SK-N-SH treated with all-trans-retinoic acid at 6 μM for 48 hours (cell line): ENCODE results near the gene CCDC30.
A peak's percentile ranks its signal among the peaks of the same experiment; 100 is the strongest.

Experiments
- ATAC-seq: fragments of 200-7000 bp; cut with Tn5 transposase; 3 replicates; pipeline ENCODE4 v1.9.1; 2020; ENCODE audit warnings: mild to moderate bottlenecking, moderate library complexity
- ARNTL ChIP-seq: fragments of 450-650 bp; formaldehyde crosslinking; IDR thresholded peaks from 2 replicates; pipeline ENCODE4 v1.5.0; 2020; ENCODE audit warnings: low read depth, mild to moderate bottlenecking, moderate library complexity, borderline replicate concordance
- BACH2 ChIP-seq: fragments of 250-450 bp; sonication (Bioruptor Pico); IDR thresholded peaks from 2 replicates; pipeline ENCODE4 v1.9.0; 2021; ENCODE audit warnings: mild to moderate bottlenecking, borderline replicate concordance
- CSDC2 ChIP-seq: fragments of 250-450 bp; sonication (Bioruptor Pico); IDR thresholded peaks from 2 replicates; pipeline ENCODE4 v1.5.0; 2020; ENCODE audit warnings: mild to moderate bottlenecking, moderate library complexity
- ESRRG ChIP-seq: fragments of 250-450 bp; sonication (Bioruptor Pico); IDR thresholded peaks from 2 replicates; pipeline ENCODE4 v1.6.1; 2021; ENCODE audit warnings: mild to moderate bottlenecking
- GLIS3 ChIP-seq: fragments of 250-450 bp; sonication (Bioruptor Pico); IDR thresholded peaks from 2 replicates; pipeline ENCODE4 v1.5.0; 2020; ENCODE audit warnings: mild to moderate bottlenecking, moderate library complexity
- ISL1 ChIP-seq: fragments of 250-450 bp; sonication (Bioruptor Pico); IDR thresholded peaks from 2 replicates; pipeline ENCODE4 v2.1.2; 2022; ENCODE audit warnings: mild to moderate bottlenecking, moderate library complexity
- OSR1 ChIP-seq: fragments of 250-450 bp; sonication (Bioruptor Pico); IDR thresholded peaks from 2 replicates; pipeline ENCODE4 v1.8.0; 2022; ENCODE audit warnings: moderate library complexity, mild to moderate bottlenecking, inconsistent platforms
- PPARA ChIP-seq: fragments of 250-450 bp; sonication (Bioruptor Pico); IDR thresholded peaks from 2 replicates; pipeline ENCODE4 v1.5.0; 2020; ENCODE audit warnings: mild to moderate bottlenecking, borderline replicate concordance
- RARB ChIP-seq: fragments of 250-450 bp; sonication (Bioruptor Pico); IDR thresholded peaks from 2 replicates; pipeline ENCODE4 v1.8.0; 2021; ENCODE audit warnings: mild to moderate bottlenecking, moderate library complexity
- SNAI2 ChIP-seq: fragments of 250-450 bp; sonication (Bioruptor Pico); IDR thresholded peaks from 2 replicates; pipeline ENCODE4 v1.5.0; 2020; ENCODE audit warnings: mild to moderate bottlenecking, moderate library complexity
- TCF4 ChIP-seq: fragments of 250-450 bp; sonication (Bioruptor Pico); IDR thresholded peaks from 2 replicates; pipeline ENCODE4 v1.8.0; 2021; ENCODE audit warnings: mild to moderate bottlenecking, moderate library complexity, borderline replicate concordance
- TOX ChIP-seq: fragments of 250-450 bp; sonication (Bioruptor Pico); IDR thresholded peaks from 2 replicates; pipeline ENCODE4 v1.8.0; 2021; ENCODE audit warnings: mild to moderate bottlenecking, moderate library complexity, borderline replicate concordance
- ZC3H10 ChIP-seq: fragments of 250-450 bp; sonication (Bioruptor Pico); IDR thresholded peaks from 2 replicates; pipeline ENCODE4 v1.5.1; 2021; ENCODE audit warnings: mild to moderate bottlenecking, moderate library complexity
- ZFP3 ChIP-seq: fragments of 250-450 bp; sonication (Bioruptor Pico); IDR thresholded peaks from 2 replicates; pipeline ENCODE4 v1.5.0; 2020; ENCODE audit warnings: mild to moderate bottlenecking, moderate library complexity
- ZFP30 ChIP-seq: fragments of 450-650 bp; formaldehyde crosslinking; IDR thresholded peaks from 2 replicates; pipeline ENCODE4 v1.5.0; 2022; ENCODE audit warnings: mild to moderate bottlenecking, moderate library complexity
- ZNF565 ChIP-seq: fragments of 450-650 bp; formaldehyde crosslinking; conservative IDR thresholded peaks from 2 replicates; pipeline ENCODE4 v1.5.0; 2020; ENCODE audit warnings: low read depth, mild to moderate bottlenecking, moderate library complexity
- ZNF70 ChIP-seq: fragments of 450-650 bp; formaldehyde crosslinking; IDR thresholded peaks from 2 replicates; pipeline ENCODE4 v1.5.0; 2020; ENCODE audit warnings: mild to moderate bottlenecking, moderate library complexity
- ZNF8 ChIP-seq: fragments of 450-650 bp; formaldehyde crosslinking; IDR thresholded peaks from 2 replicates; pipeline ENCODE4 v1.5.0; 2020; ENCODE audit warnings: mild to moderate bottlenecking, moderate library complexity
- TF ChIP-seq, protein P1 (sequence below): fragments of 250-450 bp; sonication (Bioruptor Pico); IDR thresholded peaks from 2 replicates; pipeline ENCODE4 v1.5.1; 2020; ENCODE audit warnings: low read depth, mild to moderate bottlenecking, moderate library complexity
- TF ChIP-seq, protein P2 (sequence below): fragments of 250-450 bp; sonication (Bioruptor Pico); IDR thresholded peaks from 2 replicates; pipeline ENCODE4 v1.8.0; 2020; ENCODE audit warnings: mild to moderate bottlenecking, moderate library complexity, borderline replicate concordance
- TF ChIP-seq, protein P3 (sequence below): fragments of 250-450 bp; sonication (Bioruptor Pico); IDR thresholded peaks from 2 replicates; pipeline ENCODE4 v1.5.1; 2021; ENCODE audit warnings: mild to moderate bottlenecking, moderate library complexity
- TF ChIP-seq, protein P4 (sequence below): fragments of 250-450 bp; sonication (Bioruptor Pico); IDR thresholded peaks from 2 replicates; pipeline ENCODE4 v1.8.0; 2021; ENCODE audit warnings: low read depth, mild to moderate bottlenecking, moderate library complexity, borderline replicate concordance

Gene CCDC30

GRCh38 chr1:42684139-42684538, 221.1 kb downstream of the CCDC30 start:
- TF ChIP-seq TCF4 (no peak), CSDC2 (CRISPR knock-in tag) (no peak), PPARA (CRISPR knock-in tag) (no peak), BACH2 (CRISPR knock-in tag) (no peak), ZFP3 (no peak), TOX (no peak), SNAI2 (CRISPR knock-in tag) (no peak), ARNTL (no peak), ESRRG (no peak)
- TF ChIP-seq, protein P1, sequence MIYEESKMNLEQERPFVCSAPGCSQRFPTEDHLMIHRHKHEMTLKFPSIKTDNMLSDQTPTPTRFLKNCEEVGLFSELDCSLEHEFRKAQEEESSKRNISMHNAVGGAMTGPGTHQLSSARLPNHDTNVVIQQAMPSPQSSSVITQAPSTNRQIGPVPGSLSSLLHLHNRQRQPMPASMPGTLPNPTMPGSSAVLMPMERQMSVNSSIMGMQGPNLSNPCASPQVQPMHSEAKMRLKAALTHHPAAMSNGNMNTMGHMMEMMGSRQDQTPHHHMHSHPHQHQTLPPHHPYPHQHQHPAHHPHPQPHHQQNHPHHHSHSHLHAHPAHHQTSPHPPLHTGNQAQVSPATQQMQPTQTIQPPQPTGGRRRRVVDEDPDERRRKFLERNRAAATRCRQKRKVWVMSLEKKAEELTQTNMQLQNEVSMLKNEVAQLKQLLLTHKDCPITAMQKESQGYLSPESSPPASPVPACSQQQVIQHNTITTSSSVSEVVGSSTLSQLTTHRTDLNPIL (CRISPR knock-in tag), result no peak
- TF ChIP-seq, protein P2, sequence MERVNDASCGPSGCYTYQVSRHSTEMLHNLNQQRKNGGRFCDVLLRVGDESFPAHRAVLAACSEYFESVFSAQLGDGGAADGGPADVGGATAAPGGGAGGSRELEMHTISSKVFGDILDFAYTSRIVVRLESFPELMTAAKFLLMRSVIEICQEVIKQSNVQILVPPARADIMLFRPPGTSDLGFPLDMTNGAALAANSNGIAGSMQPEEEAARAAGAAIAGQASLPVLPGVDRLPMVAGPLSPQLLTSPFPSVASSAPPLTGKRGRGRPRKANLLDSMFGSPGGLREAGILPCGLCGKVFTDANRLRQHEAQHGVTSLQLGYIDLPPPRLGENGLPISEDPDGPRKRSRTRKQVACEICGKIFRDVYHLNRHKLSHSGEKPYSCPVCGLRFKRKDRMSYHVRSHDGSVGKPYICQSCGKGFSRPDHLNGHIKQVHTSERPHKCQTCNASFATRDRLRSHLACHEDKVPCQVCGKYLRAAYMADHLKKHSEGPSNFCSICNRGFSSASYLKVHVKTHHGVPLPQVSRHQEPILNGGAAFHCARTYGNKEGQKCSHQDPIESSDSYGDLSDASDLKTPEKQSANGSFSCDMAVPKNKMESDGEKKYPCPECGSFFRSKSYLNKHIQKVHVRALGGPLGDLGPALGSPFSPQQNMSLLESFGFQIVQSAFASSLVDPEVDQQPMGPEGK, result no peak
- TF ChIP-seq, protein P3, sequence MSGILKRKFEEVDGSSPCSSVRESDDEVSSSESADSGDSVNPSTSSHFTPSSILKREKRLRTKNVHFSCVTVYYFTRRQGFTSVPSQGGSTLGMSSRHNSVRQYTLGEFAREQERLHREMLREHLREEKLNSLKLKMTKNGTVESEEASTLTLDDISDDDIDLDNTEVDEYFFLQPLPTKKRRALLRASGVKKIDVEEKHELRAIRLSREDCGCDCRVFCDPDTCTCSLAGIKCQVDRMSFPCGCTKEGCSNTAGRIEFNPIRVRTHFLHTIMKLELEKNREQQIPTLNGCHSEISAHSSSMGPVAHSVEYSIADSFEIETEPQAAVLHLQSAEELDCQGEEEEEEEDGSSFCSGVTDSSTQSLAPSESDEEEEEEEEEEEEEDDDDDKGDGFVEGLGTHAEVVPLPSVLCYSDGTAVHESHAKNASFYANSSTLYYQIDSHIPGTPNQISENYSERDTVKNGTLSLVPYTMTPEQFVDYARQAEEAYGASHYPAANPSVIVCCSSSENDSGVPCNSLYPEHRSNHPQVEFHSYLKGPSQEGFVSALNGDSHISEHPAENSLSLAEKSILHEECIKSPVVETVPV, result no peak
- peak; percentile 33 for ATAC-seq

- ATAC-seq, result no peak
- TF ChIP-seq TOX (no peak), ZFP30 (no peak), ISL1 (CRISPR knock-in tag) (no peak), ZNF565 (CRISPR knock-in tag) (no peak), SNAI2 (CRISPR knock-in tag) (no peak), CSDC2 (CRISPR knock-in tag) (no peak), GLIS3 (CRISPR knock-in tag) (no peak), ZNF8 (no peak), OSR1 (CRISPR knock-in tag) (no peak), TCF4 (no peak), ZC3H10 (no peak), BACH2 (CRISPR knock-in tag) (no peak), ZFP3 (no peak), ESRRG (no peak), RARB (CRISPR knock-in tag) (no peak)
- TF ChIP-seq, protein P3, result no peak
- TF ChIP-seq, protein P2, result no peak
Observed at GRCh38 chr1:42686418-42686817, 223.3 kb downstream of the CCDC30 start.

GRCh38 chr1:42689912-42690311, 226.8 kb downstream of the CCDC30 start:
- ATAC-seq, result no peak
- TF ChIP-seq ZNF70 (CRISPR knock-in tag) (no peak), ZFP3 (no peak), TCF4 (no peak), ISL1 (CRISPR knock-in tag) (no peak)

DNA sequence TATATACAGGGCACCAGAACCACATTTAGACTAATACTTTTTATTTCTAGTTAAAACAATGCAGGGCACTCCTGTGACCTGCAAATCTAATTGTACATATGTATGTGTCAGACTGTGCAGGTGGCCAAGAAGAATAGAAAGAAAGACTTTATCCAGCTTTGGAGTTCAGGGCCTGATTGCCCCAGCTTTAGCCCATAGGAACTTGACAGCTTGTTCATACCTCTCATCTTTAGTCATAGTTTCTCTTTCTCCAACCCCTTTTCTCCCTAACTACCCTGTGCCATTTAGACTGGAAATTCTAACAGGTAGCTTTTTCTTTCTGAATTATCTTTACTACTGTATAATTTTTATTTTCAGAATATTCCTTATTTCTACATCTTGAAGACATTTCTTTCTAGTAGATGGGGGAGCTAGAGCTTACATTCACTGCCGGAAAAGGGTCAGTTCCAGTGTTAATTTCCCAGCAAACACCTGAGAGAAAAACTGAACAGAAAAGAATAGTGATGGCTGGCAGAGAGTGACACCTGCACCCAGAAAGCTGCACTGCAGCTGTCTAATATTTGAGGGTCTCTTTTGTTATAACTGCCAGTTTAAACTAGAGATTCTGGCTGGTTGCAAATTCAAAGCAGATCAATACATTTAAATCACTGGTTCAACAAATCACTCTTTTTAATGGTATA, 227.5 kb downstream of the CCDC30 start:
- ATAC-seq, result peak; percentile 52; the same call in 2 of the 3 replicates
- TF ChIP-seq, protein P3, result no peak
- TF ChIP-seq ZNF8 (no peak), RARB (CRISPR knock-in tag) (no peak), ZNF70 (CRISPR knock-in tag) (no peak)
- TF ChIP-seq, protein P4, sequence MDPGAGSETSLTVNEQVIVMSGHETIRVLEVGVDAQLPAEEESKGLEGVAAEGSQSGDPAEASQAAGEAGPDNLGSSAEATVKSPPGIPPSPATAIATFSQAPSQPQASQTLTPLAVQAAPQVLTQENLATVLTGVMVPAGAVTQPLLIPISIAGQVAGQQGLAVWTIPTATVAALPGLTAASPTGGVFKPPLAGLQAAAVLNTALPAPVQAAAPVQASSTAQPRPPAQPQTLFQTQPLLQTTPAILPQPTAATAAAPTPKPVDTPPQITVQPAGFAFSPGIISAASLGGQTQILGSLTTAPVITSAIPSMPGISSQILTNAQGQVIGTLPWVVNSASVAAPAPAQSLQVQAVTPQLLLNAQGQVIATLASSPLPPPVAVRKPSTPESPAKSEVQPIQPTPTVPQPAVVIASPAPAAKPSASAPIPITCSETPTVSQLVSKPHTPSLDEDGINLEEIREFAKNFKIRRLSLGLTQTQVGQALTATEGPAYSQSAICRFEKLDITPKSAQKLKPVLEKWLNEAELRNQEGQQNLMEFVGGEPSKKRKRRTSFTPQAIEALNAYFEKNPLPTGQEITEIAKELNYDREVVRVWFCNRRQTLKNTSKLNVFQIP, result no peak
